C1 segment of cervical spinal cord (tissue), 14 donors: Measurements from ENCODE around the gene PRDM5.

Source experiments
- DNase-seq, 14 donors: peaks; one replicate each; lab custom pipeline; 2025; lab: John Stamatoyannopoulos, UW

Gene PRDM5

DNA sequence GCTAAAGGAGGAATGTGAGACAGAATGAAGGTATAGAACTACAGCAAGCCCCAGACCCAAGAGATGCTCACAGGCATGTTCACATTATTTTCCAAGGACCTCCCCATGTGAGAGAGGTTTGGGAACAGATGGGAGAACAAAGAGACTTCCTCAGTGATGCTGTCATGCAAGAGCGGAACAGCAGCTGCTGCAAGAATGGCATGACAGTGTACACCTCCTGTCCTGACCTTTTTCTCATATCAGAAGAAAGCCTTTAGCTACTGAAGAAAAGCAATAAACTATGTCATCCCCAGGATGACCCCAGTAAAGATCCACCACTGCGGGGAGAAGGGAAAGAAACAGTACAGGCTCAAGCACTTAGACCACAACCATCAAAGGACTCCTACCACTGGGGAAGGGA is 7.2 kb downstream of the PRDM5 start:
- no peak for DNase-seq

DNA sequence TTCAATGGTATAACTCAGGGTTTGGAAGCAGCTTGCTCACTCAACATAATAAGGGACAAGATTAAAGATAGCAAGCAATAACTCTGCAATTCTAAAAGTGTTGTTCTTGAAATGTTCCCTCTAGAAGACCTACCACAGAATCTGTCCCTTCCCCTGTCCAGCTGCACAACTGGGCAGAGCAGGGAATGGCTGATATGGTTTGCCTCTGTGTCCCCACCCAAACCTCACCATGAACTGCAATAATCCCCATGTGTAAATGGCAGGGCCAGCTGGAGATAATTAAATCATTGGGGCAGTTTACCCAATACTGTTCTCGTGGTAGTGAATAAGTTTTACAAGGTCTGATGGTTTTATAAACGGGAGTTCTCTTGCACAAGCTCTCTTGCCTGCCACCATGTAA is 19.1 kb downstream of the PRDM5 start:
- DNase-seq: no peak

GRCh38 chr4:120902925-120903324 is 19.6 kb downstream of the PRDM5 start:
- no peak for DNase-seq

DNA sequence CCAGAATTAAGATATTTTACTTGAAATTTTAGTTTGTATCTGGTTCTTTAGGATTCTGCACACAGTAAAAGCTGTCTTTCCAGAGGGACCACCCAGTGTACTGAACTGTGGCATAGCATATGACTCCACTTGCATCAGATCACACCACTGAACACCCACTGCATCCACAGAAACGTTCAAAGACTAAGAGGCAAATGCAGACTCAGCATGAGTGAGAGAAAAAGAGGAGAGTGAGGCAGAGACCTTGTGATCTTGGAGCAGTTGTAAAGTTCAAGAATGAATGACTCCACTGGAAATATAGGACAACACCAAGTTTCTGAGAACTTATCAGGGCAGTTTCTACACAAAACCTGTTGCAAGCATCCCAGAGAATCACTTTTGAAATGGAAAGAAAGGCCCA is 20.8 kb downstream of the PRDM5 start:
- DNase-seq: no peak

GRCh38 chr4:120897981-120898719 is 24.4 kb downstream of the PRDM5 start:
- DNase-seq: no peak

- DNase-seq: no peak
These were observed 27.0 kb downstream of the PRDM5 start for GRCh38 chr4:120895554-120895953.

DNA sequence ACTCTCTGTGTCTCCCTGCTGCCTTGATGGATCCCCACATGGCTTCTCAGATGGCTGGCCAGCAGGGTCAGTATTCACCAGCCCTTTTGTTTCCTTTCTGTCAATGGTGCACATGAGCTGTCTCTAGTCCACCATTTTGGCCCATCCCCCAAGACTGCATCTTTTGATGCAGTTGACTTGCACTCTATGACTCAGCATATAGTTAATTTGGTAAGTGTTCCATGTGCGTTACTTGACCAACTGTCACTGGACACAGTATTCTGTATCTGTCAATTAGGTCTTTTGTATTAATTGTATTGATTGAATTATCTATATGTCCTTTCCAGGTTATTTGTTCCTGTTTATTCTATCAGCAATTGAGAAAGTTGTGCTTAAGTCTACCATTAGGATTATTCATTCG is 29.2 kb downstream of the PRDM5 start:
- DNase-seq: no peak

GRCh38 chr4:120886191-120886590 is 36.3 kb downstream of the PRDM5 start:
- DNase-seq: no peak

DNA sequence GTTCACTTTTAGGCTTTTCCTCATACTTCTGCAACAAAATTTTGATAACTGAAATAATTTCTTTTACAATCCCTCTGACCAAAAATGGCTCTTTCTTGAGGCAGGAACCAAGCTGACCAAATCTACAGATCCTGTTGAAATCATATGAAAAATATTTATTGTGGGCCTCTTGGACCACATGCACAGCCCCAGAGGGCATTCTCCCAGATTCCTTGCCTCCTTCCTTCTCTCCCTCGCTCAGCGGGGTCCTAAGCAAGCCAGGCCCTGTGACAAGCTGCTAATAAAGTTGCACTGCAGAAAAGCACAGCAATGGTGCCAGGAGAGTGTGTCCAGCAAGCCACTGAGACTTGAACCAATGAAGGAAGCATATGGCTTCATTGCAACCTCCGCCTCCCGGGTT is 40.7 kb downstream of the PRDM5 start:
- DNase-seq: no peak

DNA sequence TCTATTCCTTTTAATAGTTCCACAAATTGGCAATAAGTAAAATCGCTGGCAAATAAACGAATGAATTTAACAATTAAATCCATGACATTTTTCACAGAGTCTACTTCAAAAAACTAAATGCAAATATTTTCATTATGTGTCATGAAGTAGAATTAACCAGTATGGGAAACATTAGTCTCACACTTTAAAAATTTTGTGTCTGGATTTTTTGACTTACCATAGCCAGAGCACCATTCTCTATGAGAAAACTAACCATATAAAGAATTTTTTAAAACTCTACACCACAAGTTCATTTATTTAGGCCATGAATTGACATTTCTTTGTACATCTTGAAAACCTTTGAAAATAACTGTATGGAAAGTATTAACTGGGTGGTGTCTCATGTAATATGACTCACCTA is 41.2 kb downstream of the PRDM5 start:
- no peak for DNase-seq

DNA sequence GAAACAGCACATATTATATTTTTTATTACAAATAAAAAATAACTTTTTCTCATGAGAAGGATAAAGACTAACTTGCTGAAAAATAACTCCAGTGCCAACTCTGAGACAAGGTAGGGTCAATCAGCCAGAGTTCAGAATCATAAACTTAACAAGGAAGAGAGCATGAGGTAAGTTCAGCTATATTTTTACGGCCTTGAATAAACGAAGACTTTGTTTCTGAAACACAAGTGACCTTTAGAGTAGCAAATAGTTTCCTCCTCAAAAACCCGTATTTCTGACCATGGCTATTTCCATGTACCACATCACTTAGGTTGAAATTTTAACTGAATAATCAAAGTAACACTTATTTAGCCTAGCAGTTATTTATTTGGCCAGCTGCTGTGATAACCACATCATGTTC is 45.5 kb downstream of the PRDM5 start:
- no peak for DNase-seq

- DNase-seq: no peak
These were observed 47.4 kb downstream of the PRDM5 start for GRCh38 chr4:120874792-120875774.

- no peak for DNase-seq
These were observed 49.0 kb downstream of the PRDM5 start for GRCh38 chr4:120873554-120873953.

- DNase-seq: no peak
These were observed 51.4 kb downstream of the PRDM5 start for GRCh38 chr4:120871173-120871572.

DNA sequence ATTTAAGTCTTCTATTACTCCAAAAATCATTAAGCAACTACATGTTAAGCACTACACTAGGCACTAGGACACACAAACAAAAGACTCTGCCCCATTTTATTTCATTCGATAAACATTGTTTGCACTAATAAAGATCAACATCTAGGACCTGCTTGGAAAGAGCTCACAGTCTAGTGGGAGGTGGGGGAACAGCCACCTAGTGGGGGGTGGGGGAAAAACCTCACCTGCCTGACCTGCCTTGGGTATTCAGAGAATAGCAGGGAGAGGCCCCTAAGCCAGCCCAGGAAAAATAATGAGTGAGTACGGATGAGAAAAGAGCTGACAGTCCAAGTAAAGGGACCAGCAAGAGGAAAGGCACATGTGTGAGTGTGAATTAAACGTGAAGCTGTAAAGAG is 52.2 kb downstream of the PRDM5 start:
- no peak for DNase-seq

- DNase-seq: no peak
These were observed 52.8 kb downstream of the PRDM5 start for GRCh38 chr4:120869613-120870278.

GRCh38 chr4:120867506-120867905 is 55.0 kb downstream of the PRDM5 start:
- no peak for DNase-seq

DNA sequence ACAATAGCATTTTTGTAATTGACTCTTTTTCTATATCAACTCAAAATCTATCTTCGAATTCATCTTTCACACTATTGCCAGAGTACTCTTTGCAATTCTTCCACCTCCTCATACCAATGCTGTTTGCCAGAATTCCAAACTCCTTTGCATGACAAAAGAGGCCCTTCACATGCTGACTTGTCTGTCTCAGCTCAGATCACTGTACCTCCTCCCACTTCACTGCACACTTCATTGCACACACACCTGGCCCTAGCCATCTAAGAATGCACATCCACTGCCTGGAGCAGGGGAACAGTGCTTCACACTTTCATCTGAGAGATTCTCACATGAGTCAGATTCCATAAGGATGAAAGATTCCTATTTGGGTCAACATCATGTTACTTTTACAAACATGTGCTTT is 56.5 kb downstream of the PRDM5 start:
- no peak for DNase-seq

DNA sequence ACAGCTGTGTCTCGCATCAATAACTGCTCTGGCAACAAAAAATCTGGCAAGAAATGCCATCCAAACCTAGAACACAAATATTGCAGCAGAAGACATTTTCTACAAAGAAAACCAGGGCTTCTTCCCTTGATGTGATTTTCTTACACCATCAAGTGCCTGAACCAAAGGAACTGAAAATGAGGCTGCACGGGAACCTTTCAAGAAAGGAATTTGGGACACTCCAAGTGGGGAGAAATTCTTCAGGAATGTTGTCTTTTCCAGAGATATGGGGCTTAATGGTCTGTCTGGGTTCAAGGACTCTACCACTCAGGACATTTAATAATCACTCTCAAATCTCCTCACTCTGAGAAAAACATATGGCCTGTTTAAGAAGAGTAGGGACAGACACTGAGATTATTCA is 57.6 kb downstream of the PRDM5 start:
- no peak for DNase-seq

DNA sequence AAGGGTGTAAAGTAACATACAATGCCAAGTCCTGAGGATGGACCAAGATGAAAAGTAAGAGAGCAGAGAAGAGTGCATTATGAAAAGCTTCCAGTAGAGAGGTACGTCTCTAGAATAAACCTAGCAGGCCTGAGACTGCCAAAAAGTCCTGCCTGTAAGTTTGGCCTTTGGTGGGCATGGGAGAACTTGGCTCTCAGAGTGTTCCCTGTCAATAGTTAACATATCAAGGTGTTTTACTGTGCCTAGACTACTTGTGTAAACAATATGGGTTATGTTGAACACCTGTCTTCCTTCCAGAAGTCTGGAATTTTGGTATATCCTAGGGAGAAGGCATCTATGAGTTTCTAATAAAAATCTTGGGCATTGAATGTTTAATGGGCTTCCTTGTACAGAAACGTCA is 60.1 kb downstream of the PRDM5 start:
- DNase-seq: no peak

GRCh38 chr4:120861852-120862251 is 60.7 kb downstream of the PRDM5 start:
- DNase-seq: no peak

DNA sequence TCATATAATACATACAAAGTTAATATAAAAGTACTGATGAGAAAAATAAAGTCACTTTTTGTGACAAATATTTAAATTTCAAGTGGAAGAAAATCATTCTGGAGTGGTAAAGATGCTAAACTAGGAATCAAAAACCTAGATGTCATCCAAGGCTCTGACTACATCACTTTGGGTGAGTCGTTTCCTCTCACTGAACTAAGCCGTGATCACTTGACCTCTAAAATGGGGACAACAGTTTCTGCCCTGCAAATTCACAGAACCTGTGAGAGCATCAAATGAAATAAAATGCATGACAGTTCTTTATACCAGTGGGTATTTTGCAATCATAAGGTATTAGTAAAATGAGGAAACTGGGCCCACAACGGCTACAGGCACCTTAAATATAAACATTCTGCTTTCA is 63.8 kb downstream of the PRDM5 start:
- no peak for DNase-seq
